BE2C (cell line): Measurements from ENCODE around the gene EPN3.

Experiments
- DNase-seq: peaks from one replicate; pipeline ENCODE4 v3.0.0-alpha.2; 2020
- H3K27me3 ChIP-seq: fragments of 250-450 bp; sonication (Bioruptor Pico); 2 replicates; pipeline ENCODE4 v1.5.1; 2020; ENCODE audit warnings: mild to moderate bottlenecking
- H3K36me3 ChIP-seq: fragments of 250-450 bp; sonication (Bioruptor Pico); 2 replicates; pipeline ENCODE4 v1.5.1; 2020; ENCODE audit warnings: mild to moderate bottlenecking
- H3K4me1 ChIP-seq: fragments of 250-450 bp; sonication (Bioruptor Pico); 2 replicates; pipeline ENCODE4 v1.5.1; 2020
- H3K4me3 ChIP-seq: 2 replicates; pipeline ENCODE4 v1.5.1; 2011; ENCODE audit warnings: low read depth, low read length
- H3K9me3 ChIP-seq: fragments of 250-450 bp; sonication (Bioruptor Pico); 2 replicates; pipeline ENCODE4 v1.5.1; 2020
- TF ChIP-seq, protein P1 (sequence below): IDR thresholded peaks from 2 replicates; pipeline ENCODE4 v1.5.1; 2012; ENCODE audit warnings: mild to moderate bottlenecking, low read depth, low read length

EPN3 gene

DNA sequence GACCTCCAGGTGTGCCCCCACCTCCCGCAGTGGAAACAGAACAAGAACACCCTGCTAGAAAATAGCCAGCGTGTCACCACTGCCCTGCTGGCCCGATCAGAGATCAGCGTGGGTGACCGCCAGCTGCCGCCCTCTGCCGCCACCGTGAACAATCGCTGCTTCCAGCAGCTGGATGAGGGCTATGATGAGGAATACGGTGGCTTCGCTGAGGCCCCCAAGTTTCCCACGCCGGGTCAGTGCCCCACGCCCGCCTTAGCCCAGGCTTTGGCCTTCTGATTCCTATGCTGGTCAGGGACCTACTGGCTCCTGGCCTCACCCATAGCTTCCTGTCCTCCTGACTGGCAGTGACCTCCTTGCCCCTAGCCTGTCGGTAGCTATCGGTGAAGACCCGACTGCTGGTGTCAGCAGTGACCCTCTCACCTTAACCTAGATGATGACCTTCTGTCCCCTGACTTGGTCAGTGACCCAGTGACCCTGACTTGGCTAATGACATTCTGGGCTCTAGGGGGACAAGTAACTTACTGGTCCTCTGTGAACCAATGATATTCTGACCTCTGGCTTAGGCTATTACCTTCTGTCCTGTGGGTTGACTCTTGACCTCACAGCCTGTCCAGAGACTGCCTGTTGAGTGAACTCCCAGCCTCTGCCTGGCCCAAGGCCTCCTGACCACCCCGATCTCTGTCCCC lies 16.9 kb downstream of the EPN3 start:
- H3K4me1 ChIP-seq: peaks cover 4% of the 10 kb centered on the region
- H3K9me3 ChIP-seq: no peaks in the 10 kb centered on the region
- DNase-seq: no peak
- TF ChIP-seq, protein P1, sequence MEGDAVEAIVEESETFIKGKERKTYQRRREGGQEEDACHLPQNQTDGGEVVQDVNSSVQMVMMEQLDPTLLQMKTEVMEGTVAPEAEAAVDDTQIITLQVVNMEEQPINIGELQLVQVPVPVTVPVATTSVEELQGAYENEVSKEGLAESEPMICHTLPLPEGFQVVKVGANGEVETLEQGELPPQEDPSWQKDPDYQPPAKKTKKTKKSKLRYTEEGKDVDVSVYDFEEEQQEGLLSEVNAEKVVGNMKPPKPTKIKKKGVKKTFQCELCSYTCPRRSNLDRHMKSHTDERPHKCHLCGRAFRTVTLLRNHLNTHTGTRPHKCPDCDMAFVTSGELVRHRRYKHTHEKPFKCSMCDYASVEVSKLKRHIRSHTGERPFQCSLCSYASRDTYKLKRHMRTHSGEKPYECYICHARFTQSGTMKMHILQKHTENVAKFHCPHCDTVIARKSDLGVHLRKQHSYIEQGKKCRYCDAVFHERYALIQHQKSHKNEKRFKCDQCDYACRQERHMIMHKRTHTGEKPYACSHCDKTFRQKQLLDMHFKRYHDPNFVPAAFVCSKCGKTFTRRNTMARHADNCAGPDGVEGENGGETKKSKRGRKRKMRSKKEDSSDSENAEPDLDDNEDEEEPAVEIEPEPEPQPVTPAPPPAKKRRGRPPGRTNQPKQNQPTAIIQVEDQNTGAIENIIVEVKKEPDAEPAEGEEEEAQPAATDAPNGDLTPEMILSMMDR: no peak
- no peak overlapping the region for H3K4me3 ChIP-seq
- no peaks in the 10 kb centered on the region for H3K27me3 ChIP-seq
- no peaks in the 10 kb centered on the region for H3K36me3 ChIP-seq

DNA sequence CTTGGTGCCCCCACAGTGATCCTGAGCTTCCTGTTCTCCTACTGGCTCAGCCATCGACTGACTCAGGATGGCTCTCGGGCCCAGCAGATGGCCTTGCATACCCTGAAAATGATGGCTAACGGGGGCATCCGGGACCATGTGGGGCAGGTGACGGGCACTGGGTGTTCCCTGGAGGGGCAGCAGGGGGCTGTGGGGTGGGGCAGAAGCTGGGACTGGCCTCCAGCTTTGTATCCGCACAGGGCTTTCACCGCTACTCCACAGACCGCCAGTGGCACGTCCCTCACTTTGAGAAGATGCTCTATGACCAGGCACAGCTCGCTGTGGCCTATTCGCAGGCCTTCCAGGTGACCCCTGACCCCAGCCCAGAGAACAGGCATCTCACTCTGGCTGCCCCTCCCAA lies 17.4 kb downstream of the EPN3 start:
- no peak for DNase-seq
- TF ChIP-seq, protein P1: no peak
- Histone ChIP-seq H3K4me3 (no peak overlapping the region), H3K9me3 (no peaks in the 10 kb centered on the region), H3K4me1 (peaks cover 4% of the 10 kb centered on the region), H3K36me3 (no peaks in the 10 kb centered on the region), H3K27me3 (no peaks in the 10 kb centered on the region)

DNA sequence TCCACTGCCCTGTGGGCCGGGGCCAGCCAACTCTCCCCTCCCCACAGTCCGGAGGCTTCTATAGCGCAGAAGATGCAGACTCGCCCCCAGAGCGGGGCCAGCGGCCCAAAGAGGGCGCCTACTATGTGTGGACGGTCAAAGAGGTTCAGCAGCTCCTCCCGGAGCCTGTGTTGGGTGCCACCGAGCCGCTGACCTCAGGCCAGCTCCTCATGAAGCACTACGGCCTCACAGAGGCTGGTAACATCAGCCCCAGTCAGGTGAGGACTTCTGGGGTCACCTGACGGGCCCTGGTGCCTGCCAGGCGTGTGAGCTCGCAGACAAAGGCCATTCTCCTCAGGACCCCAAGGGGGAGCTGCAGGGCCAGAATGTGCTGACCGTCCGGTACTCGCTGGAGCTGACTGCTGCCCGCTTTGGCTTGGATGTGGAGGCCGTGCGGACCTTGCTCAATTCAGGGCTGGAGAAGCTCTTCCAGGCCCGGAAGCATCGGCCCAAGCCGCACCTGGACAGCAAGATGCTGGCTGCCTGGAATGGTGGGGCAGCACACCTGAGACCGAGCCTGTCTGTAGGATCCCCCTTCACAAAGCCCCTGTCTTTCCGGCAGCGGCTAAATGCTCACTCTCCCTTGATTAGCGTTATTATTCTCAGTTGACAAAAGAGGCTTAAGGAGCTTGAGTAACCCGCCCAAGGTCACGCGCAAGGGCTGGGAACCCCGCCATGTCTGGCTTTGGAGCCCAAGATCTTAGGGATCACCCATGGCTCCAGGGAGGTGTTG lies 18.3 kb downstream of the EPN3 start:
- TF ChIP-seq, protein P1: peak; percentile 93

DNA sequence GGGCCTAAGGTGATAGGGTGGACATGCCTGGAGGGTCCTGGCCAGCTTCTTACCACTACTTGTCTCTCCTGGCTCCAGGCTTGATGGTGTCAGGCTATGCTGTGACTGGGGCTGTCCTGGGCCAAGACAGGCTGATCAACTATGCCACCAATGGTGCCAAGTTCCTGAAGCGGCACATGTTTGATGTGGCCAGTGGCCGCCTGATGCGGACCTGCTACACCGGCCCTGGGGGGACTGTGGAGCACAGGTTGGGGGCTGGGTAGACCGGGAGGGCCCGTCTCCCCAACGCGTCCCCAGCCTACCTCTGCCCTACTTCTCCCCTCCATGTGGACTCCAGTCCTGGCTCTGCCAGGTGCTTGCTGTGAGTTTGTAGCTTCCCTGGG lies 18.9 kb downstream of the EPN3 start:
- no peaks in the 10 kb centered on the region for H3K9me3 ChIP-seq
- no peak overlapping the region for H3K4me3 ChIP-seq
- DNase-seq: no peak
- H3K36me3 ChIP-seq: no peaks in the 10 kb centered on the region
- peaks cover 4% of the 10 kb centered on the region for H3K4me1 ChIP-seq
- TF ChIP-seq, protein P1: no peak
- no peaks in the 10 kb centered on the region for H3K27me3 ChIP-seq

More for the DNA sequence above, 18.3 kb downstream of the EPN3 start:
- peak; percentile 87 for DNase-seq
- H3K27me3 ChIP-seq: no peaks in the 10 kb centered on the region
- peaks cover 4% of the 10 kb centered on the region for H3K4me1 ChIP-seq
- no peak overlapping the region for H3K4me3 ChIP-seq
- no peaks in the 10 kb centered on the region for H3K36me3 ChIP-seq
- no peaks in the 10 kb centered on the region for H3K9me3 ChIP-seq

DNA sequence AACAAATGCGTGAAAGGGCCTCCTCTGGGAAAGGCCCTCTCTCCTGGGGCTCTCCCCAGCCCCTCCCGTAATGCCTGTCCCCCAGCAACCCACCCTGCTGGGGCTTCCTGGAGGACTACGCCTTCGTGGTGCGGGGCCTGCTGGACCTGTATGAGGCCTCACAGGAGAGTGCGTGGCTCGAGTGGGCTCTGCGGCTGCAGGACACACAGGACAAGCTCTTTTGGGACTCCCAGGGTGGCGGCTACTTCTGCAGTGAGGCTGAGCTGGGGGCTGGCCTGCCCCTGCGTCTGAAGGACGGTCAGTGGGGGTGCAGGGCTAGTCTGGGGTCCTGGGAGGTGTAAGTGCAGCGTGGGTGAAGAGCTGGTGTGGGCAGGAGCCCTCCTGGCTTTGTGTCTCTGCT lies 19.3 kb downstream of the EPN3 start:
- H3K9me3 ChIP-seq: no peaks in the 10 kb centered on the region
- TF ChIP-seq, protein P1: no peak
- H3K4me1 ChIP-seq: peaks cover 4% of the 10 kb centered on the region
- DNase-seq: no peak
- H3K4me3 ChIP-seq: no peak overlapping the region
- H3K27me3 ChIP-seq: no peaks in the 10 kb centered on the region
- H3K36me3 ChIP-seq: no peaks in the 10 kb centered on the region

DNA sequence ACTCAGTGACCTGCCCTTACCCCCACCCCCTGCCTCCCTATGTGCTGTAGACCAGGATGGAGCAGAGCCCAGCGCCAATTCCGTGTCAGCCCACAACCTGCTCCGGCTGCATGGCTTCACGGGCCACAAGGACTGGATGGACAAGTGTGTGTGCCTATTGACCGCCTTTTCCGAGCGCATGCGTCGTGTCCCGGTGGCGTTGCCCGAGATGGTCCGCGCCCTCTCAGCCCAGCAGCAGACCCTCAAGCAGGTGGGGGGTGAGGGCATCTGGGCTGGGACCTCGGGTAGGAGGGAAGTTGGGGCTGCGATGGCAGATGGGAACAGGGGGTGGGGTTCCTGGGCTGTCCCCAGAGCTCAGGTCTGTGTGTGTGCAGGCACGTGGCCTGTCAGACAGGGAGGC lies 21.7 kb downstream of the EPN3 start:
- no peaks in the 10 kb centered on the region for H3K36me3 ChIP-seq
- TF ChIP-seq, protein P1: no peak
- H3K27me3 ChIP-seq: no peaks in the 10 kb centered on the region
- H3K9me3 ChIP-seq: no peaks in the 10 kb centered on the region; the same call in 1 of the 2 replicates
- H3K4me3 ChIP-seq: no peak overlapping the region
- peaks cover 2% of the 10 kb centered on the region; the same call in 1 of the 2 replicates for H3K4me1 ChIP-seq
- DNase-seq: no peak
